GM12878 (cell line): ENCODE data around the gene SLC2A5. TPM values are rescaled to one million over a fixed set of nuclear protein-coding genes. Genes with fewer than 3 reads are reported as not detected.

Experiments used
- ATAC-seq: fragments of 200-7000 bp; cut with Tn5 transposase; 3 replicates; pipeline ENCODE4 v1.9.1; 2020; ENCODE audit warnings: mild to moderate bottlenecking, moderate library complexity
- BruUV-seq: library from RNA; stranded (reverse); fragments of 400-500 nt; replicated peaks from 2 replicates; lab custom pipeline; 2021; lab: Mats Ljungman, UMichigan
- CTCF ChIA-PET: fragments of 300-600 bp; sonication (Branson Sonifier 250); formaldehyde crosslinking; extraction: SDS; loops from one replicate; lab custom pipeline; 2021; ENCODE audit warnings: inconsistent platforms; lab: Yijun Ruan, JAX
- POLR2A ChIA-PET: fragments of 350-600 bp; formaldehyde crosslinking; extraction: SDS; loops from one replicate; lab custom pipeline; 2021; ENCODE audit warnings: inconsistent platforms; lab: Charles Lee
- RAD21 ChIA-PET: fragments of 300-600 bp; sonication (Branson Sonifier 250); formaldehyde crosslinking; loops from one replicate; lab custom pipeline; 2023; ENCODE audit warnings: antibody characterized with exemption; ENCODE audit not compliant: unreplicated experiment; lab: Charles Lee
- SMC1A ChIA-PET: fragments of 300-600 bp; sonication (Branson Sonifier 250); formaldehyde crosslinking; loops from one replicate; lab custom pipeline; 2023; ENCODE audit not compliant: unreplicated experiment, uncharacterized antibody; lab: Charles Lee
- DNase-seq: peaks from one replicate; pipeline ENCODE4 v3.0.0-alpha.2; 2011; ENCODE audit warnings: low read depth, low spot score
- FAIRE-seq: peaks from 3 replicates; lab custom pipeline; 2011; peaks lifted over from hg19 to GRCh38; lab: Jason Lieb, UNC
- H2AFZ ChIP-seq: 2 replicates; pipeline ENCODE4 v1.6.0; 2011; ENCODE audit warnings: low read depth, low read length, control low read depth; ENCODE audit not compliant: control insufficient read depth
- H3K27ac ChIP-seq: 2 replicates; pipeline ENCODE4 v1.5.1; 2011; ENCODE audit warnings: control low read depth; ENCODE audit not compliant: control insufficient read depth, insufficient read depth
- H3K27me3 ChIP-seq, 2 experiments: replicated peaks in 1 of 2; 2 replicates each; pipeline versions ENCODE4 v1.6.0 to v1.6.1; 2011; ENCODE audit warnings: low read length in 1 of 2; ENCODE audit not compliant: control insufficient read depth in 2 of 2, insufficient read depth in 2 of 2
- H3K36me3 ChIP-seq, 2 experiments: 2 replicates each; pipeline ENCODE4 v1.5.1; 2011; ENCODE audit warnings: low read length in 1 of 2; ENCODE audit not compliant: control insufficient read depth in 2 of 2, insufficient read depth in 2 of 2
- H3K4me1 ChIP-seq: 2 replicates; pipeline ENCODE4 v1.6.1; 2011; ENCODE audit warnings: mild to moderate bottlenecking, low read length, moderate library complexity, mixed read lengths; ENCODE audit not compliant: control insufficient read depth, insufficient read depth
- H3K4me2 ChIP-seq: 2 replicates; pipeline ENCODE4 v1.6.0; 2011; ENCODE audit warnings: control low read depth; ENCODE audit not compliant: control insufficient read depth, insufficient read depth
- H3K4me3 ChIP-seq: fragments of 200-600 bp; sonication (generic); 2 replicates; pipeline ENCODE4 v1.5.1; 2016
- H3K79me2 ChIP-seq: 2 replicates; pipeline ENCODE4 v1.6.0; 2011; ENCODE audit warnings: low read length; ENCODE audit not compliant: control insufficient read depth, insufficient read depth
- H3K9ac ChIP-seq: 2 replicates; pipeline ENCODE4 v1.8.0; 2011; ENCODE audit warnings: low read length, control low read depth, mixed read lengths; ENCODE audit not compliant: control insufficient read depth, insufficient read depth
- H3K9me3 ChIP-seq: replicated peaks from 3 replicates; pipeline ENCODE4 v1.5.1; 2011; ENCODE audit warnings: mild to moderate bottlenecking, low read length; ENCODE audit not compliant: control insufficient read depth, insufficient read depth
- H4K20me1 ChIP-seq: 2 replicates; pipeline ENCODE4 v1.6.0; 2011; ENCODE audit not compliant: control insufficient read depth, insufficient read depth
- BCL11A ChIP-seq: IDR thresholded peaks from 2 replicates; pipeline ENCODE4 v1.6.1; 2011; ENCODE audit warnings: low read depth, low read length
- ELK1 ChIP-seq: IDR thresholded peaks from 2 replicates; pipeline ENCODE4 v1.6.1; 2012; ENCODE audit warnings: low read depth, low read length, improper control_type of control experiment
- EZH2 ChIP-seq: IDR thresholded peaks from 2 replicates; pipeline ENCODE4 v1.6.1; 2012; ENCODE audit warnings: low read depth, mild to moderate bottlenecking, control low read depth, inconsistent platforms, low read length, borderline replicate concordance; ENCODE audit not compliant: control insufficient read depth
- FOS ChIP-seq: IDR thresholded peaks from 3 replicates; pipeline ENCODE4 v1.6.1; 2011; ENCODE audit warnings: borderline replicate concordance; ENCODE audit not compliant: insufficient read length; ENCODE audit errors: extremely low read depth
- MXI1 ChIP-seq: fragments of 150-350 bp; IDR thresholded peaks from 2 replicates; pipeline ENCODE4 v1.6.1; 2011; ENCODE audit warnings: low read depth, mild to moderate bottlenecking, inconsistent platforms, low read length, improper control_type of control experiment
- NFXL1 ChIP-seq: fragments of 450-650 bp; IDR thresholded peaks from 2 replicates; pipeline ENCODE4 v1.6.1; 2017; ENCODE audit warnings: antibody characterized with exemption, mild to moderate bottlenecking, borderline replicate concordance
- RCOR1 ChIP-seq: conservative IDR thresholded peaks from 2 replicates; pipeline ENCODE4 v1.6.1; 2012; ENCODE audit warnings: low read depth, low read length, improper control_type of control experiment
- SREBF1 ChIP-seq: IDR thresholded peaks from 2 replicates; pipeline ENCODE4 v1.6.1; 2012; ENCODE audit warnings: mild to moderate bottlenecking, low read length
- WRNIP1 ChIP-seq: IDR thresholded peaks from 2 replicates; pipeline ENCODE4 v1.6.1; 2011; ENCODE audit warnings: low read depth, low read length, improper control_type of control experiment, borderline replicate concordance
- ZNF217 ChIP-seq: fragments of 450-650 bp; IDR thresholded peaks from 2 replicates; pipeline ENCODE4 v1.6.1; 2017; ENCODE audit warnings: antibody characterized with exemption, mild to moderate bottlenecking
- WGBS: methylation state at CpG from one replicate; pipeline ENCODE4 v1.1.6; 2016; ENCODE audit warnings: low lambda C conversion rate; ENCODE audit not compliant: insufficient replicate concordance, insufficient coverage; ENCODE audit errors: missing lambda C conversion rate; 5-methylcytosine and 5-hydroxymethylcytosine counted together
- in situ Hi-C: fragments of 300-500 bp; cut with MboI; formaldehyde crosslinking; loops from 9 replicates; pipeline ENCODE4 v1.14.3; 2018; ENCODE audit warnings: mixed read lengths
- intact Hi-C: fragments of 100-400 bp; cut with micrococcal nuclease; formaldehyde crosslinking; loops from one replicate; pipeline ENCODE4 v1.14.2; 2022; ENCODE audit not compliant: unreplicated experiment
- polyA plus RNA-seq, 11 experiments: library from polyadenylated mRNA; depleted of rRNA in 4 of 11; unstranded in 6 of 11; stranded (reverse) in 5 of 11; fragments of >200 nt; fragmentation: Nextera tagmentation in 4 of 11; fragmentation: Illumina TruSeq in 1 of 11; extraction: Ambion mirVana in 4 of 11; extraction: Trizol in 1 of 11; gene quantifications; 1 replicate in 1 of 11; 2 replicates in 10 of 11; pipeline versions ENCODE4 v1.2.1 to v1.2.3, GENCODE V29; 2011 to 2016; ENCODE audit warnings: inconsistent platforms in 2 of 11, missing spikeins in 2 of 11, low read depth in 1 of 11
- total RNA-seq, 4 experiments: library from RNA; depleted of rRNA in 3 of 4; stranded (reverse); fragments of >200 nt in 3 of 4; fragmentation: Illumina TruSeq in 1 of 4; extraction: Trizol in 1 of 4; gene quantifications; 2 replicates each; pipeline versions ENCODE4 v1.2.1 to v1.2.3, GENCODE V29; 2013 to 2021

Gene SLC2A5
- total and polyA plus RNA-seq, 10 of the 15 experiments (the other 5 are each of a cell fraction or from before 2014, with no cell fraction given), result 4.5 to 76.6 (median 23.9) TPM

- TF ChIP-seq RCOR1 (no peak), SREBF1 (no peak), ELK1 (no peak)
- intact Hi-C loops, result no loop called here
- Histone ChIP-seq H3K9ac (no peak overlapping the region), H3K27me3 (no peaks in the 10 kb centered on the region), H4K20me1 (no peaks in the 10 kb centered on the region), H2AFZ (no peak overlapping the region), H3K9me3 (no peaks in the 10 kb centered on the region; the same call in 1 of the 3 replicates), H3K36me3 (no peaks in the 10 kb centered on the region), H3K79me2 (no peaks in the 10 kb centered on the region), H3K27ac (no peak overlapping the region), H3K4me1 (no peaks in the 10 kb centered on the region), H3K4me3 (no peak overlapping the region), H3K4me2 (no peak overlapping the region)
- ChIA-PET RAD21 (interaction anchor here (1.1 to 1.6 kb wide), 3 partner anchors 24 to 93 kb away, joined by 3 to 5 read pairs (median 3); no protein-coding TSS in a partner anchor), SMC1A (interaction anchor here (1.5 to 4.0 kb wide), 3 partner anchors 18 to 88 kb away, joined by 5 to 15 read pairs (median 5); no protein-coding TSS in a partner anchor), CTCF (interaction anchor here (0.9 to 6.2 kb wide), 5 partner anchors 23 to 180 kb away, joined by 3 to 126 read pairs (median 5); no protein-coding TSS in a partner anchor), POLR2A (no interaction called here)
- no peak for FAIRE-seq
- no peak for ATAC-seq
- no peak for DNase-seq
- no TSS peak for BruUV-seq
- WGBS, result 64% methylated on average over 13 of the region's 13 CpGs
- in situ Hi-C loops, result no loop called here
Observed at GRCh38 chr1:9097947-9098705, 28.7 kb upstream of the SLC2A5 start.

GRCh38 chr1:9095818-9096217 lies 26.4 kb upstream of the SLC2A5 start:
- ATAC-seq, result no peak
- DNase-seq, result no peak
- in situ Hi-C loops (no loop called here), intact Hi-C loops (no loop called here)
- H2AFZ ChIP-seq, result no peak overlapping the region
- ChIA-PET RAD21 (interaction anchor here (0.7 kb wide), 1 partner anchor 36 kb away, joined by 3 read pairs; no protein-coding TSS in a partner anchor), SMC1A (interaction anchor here (4.0 kb wide), 1 partner anchor 15 kb away, joined by 15 read pairs; no protein-coding TSS in a partner anchor), CTCF (interaction anchor here (1.0 to 1.7 kb wide), 3 partner anchors 15 to 176 kb away, joined by 3 to 4 read pairs (median 3); no protein-coding TSS in a partner anchor), POLR2A (no interaction called here)
- no peaks in the 10 kb centered on the region for H3K4me1 ChIP-seq
- no peak overlapping the region for H3K9ac ChIP-seq
- BruUV-seq, result no TSS peak
- H3K4me3 ChIP-seq, result no peak overlapping the region
- no peak overlapping the region for H3K27ac ChIP-seq
- no peaks in the 10 kb centered on the region for H3K79me2 ChIP-seq
- WGBS, result 74% methylated on average over 2 of the region's 2 CpGs
- H3K36me3 ChIP-seq, result no peaks in the 10 kb centered on the region
- no peaks in the 10 kb centered on the region; the same call in 1 of the 3 replicates for H3K9me3 ChIP-seq
- no peak for FAIRE-seq
- H3K27me3 ChIP-seq, result no peaks in the 10 kb centered on the region; a peak in 2 of 4 replicates
- TF ChIP-seq FOS (no peak), ZNF217 (no peak), WRNIP1 (no peak), MXI1 (no peak), BCL11A (no peak), EZH2 (no peak), NFXL1 (no peak)
- no peaks in the 10 kb centered on the region for H4K20me1 ChIP-seq
- no peak overlapping the region for H3K4me2 ChIP-seq
